Measurements from ENCODE around the gene ASB1. TPM values are rescaled to one million over a fixed set of nuclear protein-coding genes. Genes with fewer than 3 reads are reported as not detected.

The ASB1 gene
- total and polyA plus RNA-seq, 10 of the 15 experiments (the other 5 are each of a cell fraction or from before 2014, with no cell fraction given), result 5.2 to 31.2 (median 25.8) TPM

DNA sequence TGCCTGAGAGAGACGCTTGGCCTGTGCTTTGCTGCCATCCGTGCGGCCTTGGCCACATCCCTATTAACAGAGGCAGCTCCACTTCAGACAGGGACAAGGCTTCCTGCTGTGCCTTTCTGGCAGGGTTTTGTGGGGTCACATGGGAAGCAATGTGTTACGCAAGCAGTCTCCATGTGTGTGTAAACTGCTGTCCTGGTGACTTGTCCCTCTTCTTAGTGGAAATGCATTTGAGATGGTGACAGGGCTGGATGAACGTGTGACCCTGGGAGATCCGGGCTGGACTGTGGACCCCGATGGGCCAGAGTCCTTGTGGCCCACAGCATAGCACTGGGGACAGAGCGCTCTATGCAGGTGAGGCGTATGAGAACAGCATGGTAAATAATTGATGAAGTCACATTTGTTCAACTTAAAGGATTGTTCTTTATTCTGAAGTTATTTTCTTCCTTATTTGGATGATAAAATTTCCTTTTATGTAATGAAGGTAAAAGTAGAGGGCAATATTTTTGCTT, 23.2 kb downstream of the ASB1 start:
- no peak for DNase-seq (ENCODE audit: low read depth, low spot score)
- peaks cover 23 to 33% of the 10 kb centered on the region in 2 experiments for H3K36me3 ChIP-seq (ENCODE audit: control insufficient read depth in 2 of 2, insufficient read depth in 2 of 2, low read length in 1 of 2)
- ChIA-PET RAD21 (ENCODE audit: unreplicated experiment) (no interaction called here), CTCF (interaction anchor here (1.3 kb wide), 1 partner anchor 13 kb away, joined by 4 read pairs; no protein-coding TSS in a partner anchor), POLR2A (no interaction called here), SMC1A (ENCODE audit: uncharacterized antibody, unreplicated experiment) (no interaction called here)
- no peaks in the 10 kb centered on the region for H3K4me1 ChIP-seq (ENCODE audit: control insufficient read depth, insufficient read depth, low read length)
- no TSS peak for BruUV-seq (replicated peaks)
- H3K9ac ChIP-seq (ENCODE audit: control insufficient read depth, insufficient read depth, low read length), result no peak overlapping the region
- TF ChIP-seq ZBTB33 (IDR thresholded peaks at IDR 0.05) (no peak), BCLAF1 (IDR thresholded peaks at IDR 0.05) (no peak), MXI1 (IDR thresholded peaks at IDR 0.05; ENCODE audit: low read depth, low read length) (no peak)
- H3K79me2 ChIP-seq (ENCODE audit: control insufficient read depth, insufficient read depth, low read length), result no peaks in the 10 kb centered on the region
- H2AFZ ChIP-seq (ENCODE audit: control insufficient read depth, low read depth, low read length), result no peak overlapping the region
- in situ Hi-C loops (cut with MboI) (no loop called here), intact Hi-C loops (cut with micrococcal nuclease; ENCODE audit: unreplicated experiment) (no loop called here)
- no peak overlapping the region for H3K27ac ChIP-seq (ENCODE audit: control insufficient read depth, insufficient read depth)
- no peaks in the 10 kb centered on the region for H4K20me1 ChIP-seq (ENCODE audit: control insufficient read depth, insufficient read depth)
- 97% methylated on average over 9 of the region's 9 CpGs for WGBS (ENCODE audit: insufficient coverage, insufficient replicate concordance, low lambda C conversion rate, missing lambda C conversion rate)
- no peaks in the 10 kb centered on the region; the same call in 2 of the 3 replicates for H3K9me3 ChIP-seq (replicated peaks; ENCODE audit: control insufficient read depth, insufficient read depth, low read length)
- FAIRE-seq, result no peak
- ATAC-seq, result no peak
- H3K27me3 ChIP-seq (replicated peaks in 1 of 2; ENCODE audit: control insufficient read depth in 2 of 2, insufficient read depth in 2 of 2, low read length in 1 of 2), result no peaks in the 10 kb centered on the region
- H3K4me2 ChIP-seq (ENCODE audit: control insufficient read depth, insufficient read depth), result no peak overlapping the region
- no peak overlapping the region for H3K4me3 ChIP-seq

All from GM12878 (cell line).